Measurements from ENCODE around the gene PARD6A.
"Not testable (repeated sequence)": the region's sequence is repeated elsewhere in the genome, so short reads cannot be mapped to it uniquely, and the experiment has no call there.

PARD6A gene

DNA sequence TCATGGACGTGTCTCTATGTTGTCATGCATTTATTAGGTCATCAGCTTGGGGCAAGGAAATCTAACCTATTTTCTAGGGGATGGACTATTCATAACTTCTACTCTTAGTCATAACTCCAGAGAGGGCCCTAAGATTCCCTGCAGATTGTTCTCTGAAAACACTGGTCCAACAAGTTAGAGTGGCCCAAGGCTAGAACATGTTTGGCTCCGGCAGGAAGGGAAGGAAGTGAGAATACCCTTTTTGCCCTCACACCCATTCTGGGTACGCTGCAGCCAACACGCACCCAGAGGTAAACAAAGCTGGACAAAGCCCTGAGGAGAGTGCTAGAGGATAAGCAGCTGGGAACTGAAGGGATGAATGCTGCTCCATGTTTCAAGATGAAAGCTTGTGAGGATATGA, 15.8 kb downstream of the PARD6A start:
- intact Hi-C loops (cut with DNase I) = loop anchor here (10.0 kb wide), 1 partner anchor 138 kb away; no protein-coding TSS in a partner anchor
- no peak for DNase-seq

DNA sequence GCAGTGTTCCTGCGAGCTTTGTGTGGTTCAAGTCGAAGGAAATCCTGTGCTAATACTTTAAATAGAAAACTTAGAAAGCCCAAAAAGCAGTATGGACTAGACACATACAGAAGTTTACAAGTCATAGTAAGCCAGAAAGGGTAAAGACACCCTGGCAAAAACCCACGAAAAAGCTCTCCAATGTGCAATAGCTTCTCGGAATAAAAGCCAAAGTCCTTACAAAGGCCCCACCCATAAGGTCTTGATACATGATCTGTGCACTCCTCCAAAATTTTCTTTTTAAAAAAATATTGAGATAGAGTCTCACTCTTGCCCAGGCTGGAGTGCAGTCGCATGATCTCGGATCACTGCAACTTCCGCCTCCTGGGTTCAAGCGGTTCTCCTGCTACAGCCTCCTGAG, 16.2 kb downstream of the PARD6A start:
- intact Hi-C loops (cut with DNase I) = loop anchor here (10.0 kb wide), 1 partner anchor 138 kb away; no protein-coding TSS in a partner anchor
- DNase-seq = no peak

DNA sequence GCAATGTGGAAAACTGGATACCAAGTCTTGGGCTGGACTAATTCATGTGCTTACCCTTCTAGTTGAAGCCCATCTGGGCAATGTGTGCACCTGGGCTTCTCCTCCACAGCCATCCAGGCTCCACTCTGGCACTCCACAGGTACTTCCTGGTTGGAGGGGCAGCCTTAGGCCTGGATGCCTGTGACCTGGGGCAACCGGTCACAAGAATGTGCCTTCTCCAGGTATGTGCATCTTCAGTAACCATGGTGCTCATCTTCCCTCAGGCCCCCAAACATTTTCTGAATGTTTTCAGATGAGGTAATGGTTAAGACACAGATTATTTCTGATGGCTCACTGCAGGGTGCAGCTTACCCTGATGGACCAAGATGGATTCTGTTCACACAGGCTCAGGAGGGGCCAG, 17.0 kb downstream of the PARD6A start:
- intact Hi-C loops (cut with DNase I) = loop anchor here (10.0 kb wide), 1 partner anchor 137 kb away; no protein-coding TSS in a partner anchor
- no peak for DNase-seq

DNA sequence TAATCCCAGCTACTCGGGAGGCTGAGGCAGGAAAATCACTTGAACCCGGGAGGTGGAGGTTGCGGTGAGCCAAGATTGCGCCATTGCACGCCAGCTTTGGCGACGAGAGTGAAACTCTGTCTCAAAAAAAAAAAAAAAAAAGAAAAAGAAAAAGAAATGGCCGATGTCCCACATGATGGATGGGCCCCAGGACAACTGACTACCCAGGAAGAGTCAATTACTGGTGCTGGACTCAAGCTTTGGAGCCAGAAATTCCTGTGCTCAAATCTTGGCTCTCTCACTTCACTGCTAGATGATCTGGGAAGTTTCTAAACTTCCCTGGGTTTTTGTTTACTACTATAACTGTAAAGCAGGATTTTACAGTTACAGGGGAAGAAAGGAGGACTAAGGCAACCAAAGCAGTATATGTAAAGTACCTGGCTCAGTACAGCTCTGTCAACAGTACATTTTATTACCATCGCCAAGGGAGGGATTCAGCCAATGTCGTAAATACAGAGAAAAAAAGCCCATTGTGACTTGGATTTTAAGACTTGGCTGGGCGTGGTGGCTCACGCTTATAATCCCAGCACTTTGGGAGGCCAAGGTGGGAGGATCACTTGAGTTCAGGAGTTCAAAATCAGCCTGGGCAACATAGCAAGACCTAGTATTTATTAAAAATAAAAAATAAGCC, 17.7 kb downstream of the PARD6A start:
- DNase-seq = no peak
- intact Hi-C loops (cut with DNase I) = loop anchor here (10.0 kb wide), 1 partner anchor 136 kb away; no protein-coding TSS in a partner anchor

DNA sequence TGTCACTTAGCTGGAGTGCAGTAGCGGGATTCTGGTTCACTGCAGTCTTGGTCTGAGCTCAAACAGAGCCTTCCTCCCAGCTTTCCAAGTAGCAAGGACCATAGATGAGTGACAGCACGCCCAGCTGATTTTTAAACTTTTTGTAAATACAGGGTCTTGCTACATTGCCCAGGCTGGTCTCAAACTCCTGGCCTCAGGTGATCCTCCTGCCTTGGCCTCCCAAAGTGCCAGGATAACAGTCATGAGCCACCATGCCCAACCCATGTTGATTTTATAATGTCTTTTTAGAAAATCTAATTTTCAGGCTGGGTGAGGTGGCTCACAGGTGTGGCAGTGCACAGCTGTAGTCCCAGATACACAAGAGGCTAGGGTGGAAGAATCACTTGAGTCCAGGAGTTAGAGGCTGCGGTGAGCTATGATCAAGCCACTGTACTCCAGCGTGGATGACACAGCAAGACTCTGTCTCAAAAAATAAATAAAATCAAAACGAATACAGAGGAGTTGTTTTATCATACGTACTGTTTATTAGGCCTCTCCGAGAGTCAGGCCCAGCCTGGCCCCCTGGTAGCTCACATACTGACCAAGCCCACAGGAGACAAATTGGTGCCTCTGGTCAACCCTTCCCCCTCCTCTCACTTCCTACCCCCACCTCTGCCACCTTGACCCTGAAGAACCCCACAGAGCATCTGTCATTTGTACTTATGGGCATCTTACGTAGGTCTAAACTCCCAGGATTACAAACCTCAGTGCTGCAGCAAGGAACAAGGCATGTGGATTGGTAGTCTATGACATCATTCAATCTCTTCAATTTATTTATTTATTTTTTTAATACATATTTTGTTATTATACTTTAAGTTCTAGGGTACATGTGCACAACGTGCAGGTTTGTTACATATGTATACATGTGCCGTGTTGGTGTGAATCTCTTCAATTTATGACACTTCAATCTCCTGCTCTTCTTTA, 19.5 kb downstream of the PARD6A start:
- intact Hi-C loops (cut with DNase I) = loop anchor here (10.0 kb wide), 1 partner anchor 135 kb away; no protein-coding TSS in a partner anchor
- DNase-seq = no peak

DNA sequence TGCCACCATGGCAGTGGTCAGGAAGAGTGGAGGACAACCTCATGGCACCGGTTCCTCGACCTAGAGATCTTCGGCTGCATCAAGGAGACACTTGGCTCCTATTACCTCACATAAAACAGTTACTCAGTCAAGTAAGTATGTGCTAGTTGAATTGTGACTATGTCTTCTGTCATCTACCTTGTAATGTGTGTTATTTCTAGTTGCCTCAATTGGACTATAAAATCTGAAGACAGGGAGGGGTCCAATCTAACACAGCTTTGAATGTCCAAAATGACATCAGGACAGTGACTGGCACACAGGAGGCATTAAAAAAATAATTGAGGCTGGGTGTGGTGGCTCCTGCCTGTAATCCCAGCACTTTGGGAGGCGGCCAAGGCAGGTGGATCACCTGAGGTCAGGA, 23.0 kb downstream of the PARD6A start:
- no peak for DNase-seq
- intact Hi-C loops (cut with DNase I) = no loop called here

DNA sequence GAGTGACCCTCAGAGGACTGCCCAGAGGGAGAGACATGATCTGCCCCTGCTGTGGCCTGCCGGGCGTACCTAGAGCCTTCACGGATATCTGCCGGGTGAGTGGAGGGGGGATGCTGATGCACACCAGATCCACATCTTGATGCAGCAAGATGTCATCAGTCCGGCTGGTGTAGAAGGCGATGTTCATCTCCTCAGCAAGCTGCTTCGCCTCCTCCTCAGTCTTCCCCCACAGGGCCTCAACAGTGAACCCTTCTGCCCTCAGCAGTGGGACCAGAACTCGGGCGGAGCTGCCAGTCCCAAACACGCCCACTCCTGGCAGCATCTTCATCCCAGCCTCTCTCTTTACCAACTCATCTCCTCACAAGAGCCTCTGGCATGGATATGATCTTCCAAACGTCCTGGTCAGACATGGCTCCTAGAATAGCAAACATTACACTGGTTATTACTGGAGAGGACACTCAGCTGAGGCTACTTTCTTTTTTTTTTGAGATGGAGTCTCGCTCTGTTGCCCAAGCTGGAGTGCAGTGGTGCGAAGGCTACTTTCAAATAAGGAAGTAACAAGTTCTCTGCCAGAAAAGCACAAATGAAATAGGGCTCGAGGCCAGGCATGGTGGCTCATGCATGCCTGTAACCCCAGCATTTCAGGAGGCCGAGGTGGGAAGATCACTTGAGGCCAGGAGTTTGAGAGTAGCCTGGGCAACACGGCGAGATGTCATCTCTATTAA, 24.8 kb downstream of the PARD6A start:
- no peak for DNase-seq
- intact Hi-C loops (cut with DNase I) = no loop called here

DNA sequence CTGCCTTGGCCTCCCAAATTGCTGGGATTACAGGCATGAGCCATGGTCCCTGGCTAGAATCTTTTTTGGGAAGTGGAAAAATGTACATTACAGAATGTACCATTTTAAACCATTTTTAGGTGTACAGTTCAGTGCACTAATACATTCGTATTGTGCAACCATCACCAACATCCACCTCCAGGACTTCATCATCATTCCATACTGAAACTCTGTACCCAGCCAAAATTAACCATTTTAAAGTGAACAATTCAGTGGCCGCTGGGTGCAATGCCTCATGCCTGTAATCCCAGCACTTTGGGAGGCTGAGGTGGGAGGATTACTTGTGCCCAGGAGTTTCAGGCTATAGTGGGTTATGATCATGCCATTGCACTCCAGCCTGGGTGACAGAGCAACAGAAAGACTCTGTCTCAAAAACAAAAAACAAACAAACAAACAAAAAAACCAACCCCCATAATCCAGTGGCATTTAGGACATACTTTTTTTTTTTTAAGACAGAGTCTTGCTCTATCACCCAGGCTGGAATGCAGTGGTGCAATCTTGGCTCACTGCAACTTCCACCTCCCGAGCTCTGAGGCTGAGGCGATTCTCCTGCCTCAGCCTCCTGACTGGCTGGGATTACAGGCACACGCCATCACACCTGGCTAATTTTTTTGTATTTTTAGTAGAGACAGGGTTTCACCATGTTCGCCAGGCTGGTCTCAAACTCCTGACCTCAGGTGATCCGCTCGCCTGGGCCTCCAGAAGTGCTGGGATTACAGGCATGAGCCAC, 32.9 kb downstream of the PARD6A start:
- DNase-seq; intact Hi-C loops (cut with DNase I): not testable (repeated sequence)

DNA sequence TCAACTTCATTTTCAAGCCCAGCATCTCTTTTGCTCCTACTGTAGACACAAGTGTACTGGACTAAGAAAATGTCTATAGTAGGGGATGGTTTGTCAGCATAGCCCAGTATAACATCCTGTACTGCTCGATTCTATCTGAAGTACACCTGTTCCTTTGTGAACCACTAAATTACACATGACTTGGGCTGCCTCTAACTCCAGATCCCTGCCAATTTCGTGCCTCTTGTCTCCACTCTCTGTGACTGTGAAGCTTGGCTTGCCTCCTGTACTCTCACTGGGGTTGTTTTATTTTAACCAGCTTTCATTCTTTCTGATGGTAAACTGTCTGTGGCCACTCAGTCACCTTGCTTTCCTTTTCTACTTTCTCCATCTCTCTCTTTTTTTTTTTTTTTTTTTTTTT, 33.9 kb downstream of the PARD6A start:
- DNase-seq = no peak
- intact Hi-C loops (cut with DNase I) = no loop called here

DNA sequence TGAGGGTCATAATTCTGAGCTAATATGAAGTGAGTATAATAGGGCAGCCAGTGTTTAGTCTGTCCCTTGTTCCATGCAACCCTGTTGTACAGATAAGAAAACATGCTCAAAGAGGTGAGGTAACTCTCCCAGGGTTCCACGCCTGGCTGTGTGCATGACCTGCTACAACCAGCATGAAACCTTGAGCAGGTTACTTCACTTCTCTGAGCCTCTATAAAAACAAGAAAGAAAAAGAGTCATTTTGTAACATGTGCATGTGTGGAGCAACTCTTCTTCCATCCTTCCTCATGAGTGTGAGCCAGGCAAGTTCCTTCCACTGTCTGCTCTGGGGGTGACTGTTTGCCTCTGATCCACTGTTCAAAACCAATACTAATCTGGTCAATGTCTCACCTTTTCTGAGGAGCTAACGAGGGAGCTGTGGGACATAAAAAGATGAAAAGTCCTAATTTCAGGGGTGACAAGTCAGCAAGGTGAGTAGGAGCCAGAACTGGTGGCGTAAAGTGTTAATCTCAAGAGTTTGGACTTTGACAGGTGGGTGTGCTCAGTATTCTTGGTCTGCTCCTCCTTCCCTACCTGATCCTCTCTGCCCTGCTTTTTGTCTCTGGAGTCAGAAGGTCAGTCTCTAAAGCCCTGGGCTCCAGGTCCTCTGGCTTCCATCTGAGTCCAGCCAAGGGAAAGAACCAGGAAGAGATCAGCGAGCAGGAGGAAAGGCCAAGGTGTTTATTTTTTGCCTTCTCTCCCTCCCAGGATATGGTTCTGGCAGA, 36.8 kb downstream of the PARD6A start:
- intact Hi-C loops (cut with DNase I) = no loop called here
- DNase-seq = no peak

DNA sequence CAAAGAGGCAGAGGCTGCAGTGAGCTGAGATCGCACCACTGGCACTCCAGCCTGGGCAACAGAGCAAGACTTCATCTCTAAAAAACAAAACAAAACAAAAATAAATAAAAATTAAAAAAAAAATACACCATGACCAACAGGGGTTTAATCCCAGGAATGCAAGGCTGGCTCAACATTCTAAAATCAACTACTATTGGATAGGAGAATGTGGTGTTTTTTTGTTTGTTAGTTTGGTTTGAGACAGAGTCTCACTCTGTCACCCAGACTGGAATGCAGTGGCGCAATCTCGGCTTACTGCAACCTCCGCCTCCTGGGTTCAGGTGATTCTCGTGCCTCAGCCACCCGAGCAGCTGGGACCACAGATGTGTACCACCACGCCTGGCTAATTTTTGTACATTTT, 38.5 kb downstream of the PARD6A start:
- intact Hi-C loops (cut with DNase I) = no loop called here
- no peak for DNase-seq

DNA sequence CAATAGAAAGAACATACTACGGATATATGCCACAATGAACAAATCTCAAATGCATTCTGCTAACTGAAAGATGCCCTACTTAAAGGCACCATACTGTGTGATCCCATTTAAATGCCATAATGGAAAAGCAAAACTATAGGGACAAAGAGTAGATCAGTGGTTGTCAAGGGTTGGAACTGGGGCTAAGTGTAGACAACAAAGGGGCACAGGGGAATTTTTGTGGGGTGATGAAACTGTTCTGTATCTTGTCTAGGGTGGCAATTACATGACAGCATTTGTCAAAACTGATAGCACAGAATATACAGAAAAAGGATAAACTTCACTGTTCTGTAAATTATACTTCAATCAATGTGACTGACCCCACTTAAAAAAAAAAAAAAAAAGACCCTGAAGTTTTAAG, 40.7 kb downstream of the PARD6A start:
- no peak for DNase-seq
- intact Hi-C loops (cut with DNase I) = no loop called here

DNA sequence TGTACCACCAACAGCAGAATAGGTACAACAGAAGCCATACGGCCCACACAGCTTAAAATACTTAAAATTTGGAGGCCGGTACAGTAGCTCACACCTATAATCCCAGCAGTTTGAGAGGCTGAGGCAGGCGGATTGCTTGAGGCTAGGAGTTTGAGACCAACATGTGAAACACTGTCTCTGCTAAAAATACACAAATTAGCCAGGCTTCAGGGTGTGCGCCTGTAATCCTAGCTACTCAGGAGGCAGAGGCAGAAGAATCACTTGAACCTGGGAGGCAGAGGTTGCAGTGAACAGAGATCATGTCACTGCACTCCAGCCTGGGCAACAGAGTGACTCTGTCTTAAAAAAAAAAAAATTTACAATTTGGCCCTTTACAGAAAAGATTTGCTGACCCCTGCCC, 41.4 kb downstream of the PARD6A start:
- DNase-seq = no peak
- intact Hi-C loops (cut with DNase I) = no loop called here

DNA sequence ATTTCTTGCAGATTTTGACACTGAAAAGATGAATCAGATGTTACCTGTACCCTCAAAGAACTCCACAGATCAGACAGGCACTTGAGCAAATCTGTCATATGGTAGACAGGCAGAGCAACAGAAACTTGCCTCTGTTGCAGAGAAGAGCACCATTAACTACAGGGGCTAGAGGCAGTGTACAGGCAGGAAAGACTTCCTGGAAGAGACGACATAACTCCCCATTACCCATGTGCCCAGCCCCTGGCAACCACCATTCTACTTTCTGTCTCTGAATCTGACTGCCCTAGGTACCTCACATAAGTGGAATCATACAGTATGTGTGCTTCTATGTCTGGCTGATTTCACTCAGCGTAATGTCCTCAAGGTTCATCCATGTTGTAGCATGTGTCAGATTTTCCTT, 42.9 kb downstream of the PARD6A start:
- DNase-seq = no peak
- intact Hi-C loops (cut with DNase I) = no loop called here

DNA sequence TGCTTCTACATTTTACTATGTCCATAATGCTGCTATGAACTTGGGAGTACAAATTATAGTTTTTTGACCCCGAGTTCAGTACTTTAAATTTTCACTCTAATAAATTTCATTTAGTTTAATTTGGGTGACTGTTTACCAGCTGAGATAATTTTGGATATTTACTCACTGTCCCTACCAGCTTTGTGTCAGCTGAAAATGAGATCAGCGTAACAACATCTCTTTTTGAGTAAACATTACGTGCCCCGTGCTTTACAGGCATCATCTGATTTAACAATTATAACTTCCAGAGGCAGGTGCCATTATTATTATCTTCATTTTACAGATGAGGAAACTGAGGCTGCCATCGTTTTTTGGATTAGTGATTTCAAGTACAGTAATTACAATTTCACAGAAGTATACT, 43.4 kb downstream of the PARD6A start:
- intact Hi-C loops (cut with DNase I) = no loop called here
- no peak for DNase-seq

DNA sequence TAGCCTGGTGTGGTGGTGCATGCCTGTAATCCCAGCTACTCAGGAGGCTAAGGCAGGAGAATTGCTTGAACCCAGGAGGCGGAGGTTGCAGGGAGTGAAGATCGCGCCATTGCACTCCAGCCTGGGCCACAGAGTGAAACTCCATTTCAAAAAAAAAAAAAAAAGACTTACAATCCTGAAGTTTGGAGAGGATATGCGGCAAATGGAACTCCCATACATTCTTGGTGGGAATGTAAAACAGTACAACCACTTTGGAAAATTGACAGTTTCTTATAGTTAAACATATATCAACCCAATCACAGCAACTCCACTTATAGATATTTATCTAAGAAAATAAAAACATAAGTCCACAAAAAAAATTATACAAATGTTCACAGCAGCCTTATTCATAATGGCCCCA, 46.5 kb downstream of the PARD6A start:
- intact Hi-C loops (cut with DNase I) = no loop called here
- no peak for DNase-seq

DNA sequence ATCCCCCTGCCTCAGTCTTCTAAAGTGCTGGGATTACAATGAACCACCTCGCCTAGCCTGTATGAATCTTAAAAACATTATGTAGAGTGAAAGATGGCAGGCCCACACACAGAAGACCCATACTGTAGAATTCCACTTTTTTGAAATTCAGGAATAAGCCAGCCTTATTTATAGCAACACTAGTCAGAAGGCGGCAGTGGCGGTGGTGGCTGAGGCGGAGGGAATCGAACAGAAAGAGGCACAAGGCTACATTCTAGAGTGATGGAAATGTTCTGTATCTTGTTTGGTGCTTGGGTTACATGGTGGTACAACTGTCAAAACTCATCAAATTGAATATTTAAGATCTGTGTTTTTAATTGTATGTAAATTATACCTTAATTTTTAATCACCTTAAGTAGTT, 47.0 kb downstream of the PARD6A start:
- DNase-seq = peak in 34 of 42 donors; percentile 1 to 77 (median 42)
- intact Hi-C loops (cut with DNase I) = no loop called here

DNA sequence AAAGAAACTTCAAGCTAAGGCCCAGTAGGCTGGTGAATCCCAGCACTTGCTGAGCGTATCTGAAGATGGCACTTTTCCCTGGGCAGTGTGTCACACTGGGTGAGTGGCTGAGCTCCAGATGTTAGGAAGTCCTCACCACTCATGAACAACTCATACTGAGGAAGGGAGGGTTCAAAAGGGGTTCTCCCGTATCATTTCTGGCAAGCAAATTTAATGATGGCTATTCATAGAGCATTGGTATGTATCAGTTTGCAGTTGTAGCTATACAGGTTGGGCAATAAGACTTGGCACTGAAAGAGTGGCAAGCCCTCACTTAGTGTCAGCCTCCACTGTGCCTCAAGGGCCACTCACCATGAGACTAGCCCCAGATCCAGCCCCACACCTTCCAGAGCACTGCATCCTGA, 47.6 kb downstream of the PARD6A start:
- no peak for DNase-seq
- intact Hi-C loops (cut with DNase I) = no loop called here

Data from head of caudate nucleus (tissue), 42 donors.